Stimulated activated naive CD8-positive, alpha-beta T cell treated with anti-CD3 and anti-CD28 coated beads, Interleukin-15, amount 100 ng/mL, for 72 hours (primary cell): Measurements from ENCODE around the gene FOLR2.
"Not testable (repeated sequence)": the region's sequence is repeated elsewhere in the genome, so short reads cannot be mapped to it uniquely, and the experiment has no call there.

Source experiments
- ATAC-seq: fragments of 150-1000 bp; cut with Tn5 transposase; 2 replicates; pipeline ENCODE4 v1.10.0; 2021; ENCODE audit warnings: mild to moderate bottlenecking, moderate library complexity
- DNase-seq, 2 donors: peaks; one replicate each; pipeline ENCODE4 v3.0.0; 2021 to 2022
- H3K27ac Mint-ChIP-seq, 2 donors: one replicate each; pipeline ENCODE4 v1.8.0; 2022; ENCODE audit warnings: mild to moderate bottlenecking in 2 of 2, mixed read lengths in 2 of 2, moderate library complexity in 2 of 2
- H3K27me3 Mint-ChIP-seq: one replicate; pipeline ENCODE4 v1.8.0; 2022; ENCODE audit warnings: mixed read lengths
- H3K4me1 Mint-ChIP-seq: one replicate; pipeline ENCODE4 v1.8.0; 2022; ENCODE audit warnings: mild to moderate bottlenecking, mixed read lengths
- H3K4me3 Mint-ChIP-seq, 2 donors: one replicate each; pipeline ENCODE4 v1.8.0; 2022; ENCODE audit warnings: mild to moderate bottlenecking in 2 of 2, mixed read lengths in 2 of 2, moderate library complexity in 1 of 2
- H3K9me3 Mint-ChIP-seq, 2 donors: one replicate each; pipeline ENCODE4 v1.8.0; 2022; ENCODE audit warnings: mixed read lengths in 2 of 2

The FOLR2 gene

DNA sequence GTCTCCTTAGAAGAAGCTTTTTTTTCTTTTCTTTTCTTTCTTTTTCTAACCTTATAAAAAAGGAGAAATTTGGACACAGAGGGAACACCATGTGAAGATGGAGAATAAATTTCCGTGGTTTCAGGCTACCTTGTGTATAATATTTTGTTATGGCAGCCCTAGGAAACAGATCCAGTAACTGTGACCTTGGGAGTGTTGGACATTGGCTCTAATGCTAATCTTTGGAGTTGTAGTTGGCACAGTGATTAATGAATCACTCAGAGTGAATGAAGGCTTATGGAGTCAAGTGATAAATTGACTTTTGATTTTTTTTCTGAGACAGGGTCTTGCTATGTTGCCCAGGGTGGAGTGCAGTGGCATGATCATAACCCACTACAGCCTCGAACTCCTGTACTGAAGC lies 42.9 kb downstream of the FOLR2 start:
- ATAC-seq = no peak
- H3K27ac Mint-ChIP-seq = no peak overlapping the region

DNA sequence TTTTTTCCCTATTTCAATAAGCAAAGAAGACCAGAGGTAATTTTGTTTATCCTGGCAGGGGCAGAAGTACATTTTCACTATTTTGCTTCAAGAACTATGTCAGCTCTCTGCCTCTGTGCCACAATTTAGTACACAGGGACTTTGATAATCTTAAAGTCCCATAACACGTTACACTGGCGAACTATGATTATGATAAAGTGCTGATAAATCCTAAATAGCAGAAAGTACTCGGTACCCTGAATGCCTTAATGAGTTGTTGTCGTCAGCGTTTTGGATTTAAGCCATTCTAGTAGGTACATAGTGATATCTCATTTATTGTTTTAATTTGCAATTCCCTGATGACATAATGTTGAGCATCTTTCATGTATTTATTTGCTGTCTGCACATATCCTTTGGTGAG lies 44.0 kb downstream of the FOLR2 start:
- peaks cover 27% of the 10 kb centered on the region for H3K27me3 Mint-ChIP-seq
- H3K4me3 Mint-ChIP-seq = no peak overlapping the region
- no peak overlapping the region for H3K27ac Mint-ChIP-seq
- H3K4me1 Mint-ChIP-seq = peaks cover 10% of the 10 kb centered on the region
- H3K9me3 Mint-ChIP-seq = peaks cover 0 to 5% of the 10 kb centered on the region in 2 donors
- no peak for DNase-seq
- no peak for ATAC-seq

More for the DNA sequence above, 42.9 kb downstream of the FOLR2 start:
- Mint-ChIP-seq H3K4me1 (peaks cover 10% of the 10 kb centered on the region), H3K9me3 (peaks cover 0 to 4% of the 10 kb centered on the region in 2 donors), H3K4me3 (no peak overlapping the region), H3K27me3 (peaks cover 23% of the 10 kb centered on the region)
- DNase-seq = no peak

DNA sequence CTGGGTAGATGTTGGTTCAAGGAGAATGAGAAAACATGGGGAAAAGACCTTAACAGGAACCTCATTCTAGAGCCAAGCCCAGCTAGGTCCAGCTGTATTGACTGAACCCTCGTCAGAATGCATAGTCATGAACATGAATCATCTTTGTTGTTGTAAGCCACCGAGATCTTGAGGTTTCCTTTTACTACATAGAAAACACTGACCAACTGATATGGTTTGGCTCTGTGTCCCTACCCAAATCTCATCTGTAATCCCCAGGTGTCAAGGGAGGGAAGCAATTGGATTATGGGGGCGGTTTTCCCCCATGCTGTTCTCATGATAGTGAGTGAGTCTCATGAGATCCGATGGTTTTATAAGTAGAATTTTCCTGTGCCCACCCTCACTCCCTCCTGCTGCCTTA lies 46.8 kb downstream of the FOLR2 start:
- ATAC-seq = no peak
- Mint-ChIP-seq H3K4me3 (no peak overlapping the region), H3K27ac (no peak overlapping the region), H3K4me1 (peaks cover 10% of the 10 kb centered on the region), H3K27me3 (peaks cover 33% of the 10 kb centered on the region), H3K9me3 (peaks cover 0 to 5% of the 10 kb centered on the region in 2 donors)
- no peak for DNase-seq

DNA sequence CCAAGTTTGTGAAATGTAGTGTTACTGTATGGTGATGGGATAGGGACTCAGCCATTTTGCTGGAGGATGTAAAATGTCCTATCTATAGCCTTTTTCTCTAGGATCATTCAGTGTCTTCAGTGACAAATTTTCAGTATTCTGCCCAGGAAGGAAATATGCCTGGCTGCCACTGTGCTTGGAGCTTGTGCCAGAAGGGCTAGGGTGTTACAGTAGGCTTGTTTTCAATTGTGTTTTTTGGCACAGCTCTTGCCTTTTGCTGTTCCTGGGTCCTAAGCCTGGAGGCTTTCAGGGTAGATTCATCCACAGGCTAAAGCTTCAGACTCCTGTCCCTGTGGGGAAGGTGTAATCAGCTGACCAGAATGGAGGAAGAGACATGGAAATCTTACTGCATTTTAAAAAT lies 49.4 kb downstream of the FOLR2 start:
- no peak for ATAC-seq
- no peak for DNase-seq
- no peak overlapping the region for H3K27ac Mint-ChIP-seq
- H3K4me3 Mint-ChIP-seq = no peak overlapping the region
- H3K4me1 Mint-ChIP-seq = peaks cover 25% of the 10 kb centered on the region
- peaks cover 48% of the 10 kb centered on the region for H3K27me3 Mint-ChIP-seq
- H3K9me3 Mint-ChIP-seq = peaks cover 0 to 5% of the 10 kb centered on the region in 2 donors

DNA sequence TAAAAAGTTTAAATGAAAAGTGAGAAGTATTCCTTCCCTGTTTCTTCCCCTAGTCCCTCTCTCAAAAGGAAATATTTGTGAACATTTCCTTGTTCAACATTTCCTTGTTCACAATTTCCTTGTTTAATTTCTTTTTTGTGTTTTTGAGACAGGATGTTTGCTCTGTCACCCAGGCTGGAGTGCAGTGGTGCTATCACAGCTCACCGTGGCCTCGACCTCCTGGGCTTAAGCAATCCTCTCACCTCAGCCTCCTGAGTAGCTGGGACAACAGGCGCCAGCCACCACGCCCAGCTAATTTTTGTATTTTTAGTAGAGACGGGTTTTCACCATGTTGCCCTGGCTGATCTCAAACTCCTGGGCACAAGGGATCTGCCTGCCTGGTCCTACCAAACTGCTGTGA lies 50.4 kb downstream of the FOLR2 start:
- Mint-ChIP-seq H3K4me1 (peaks cover 25% of the 10 kb centered on the region), H3K27me3 (peaks cover 48% of the 10 kb centered on the region)

DNA sequence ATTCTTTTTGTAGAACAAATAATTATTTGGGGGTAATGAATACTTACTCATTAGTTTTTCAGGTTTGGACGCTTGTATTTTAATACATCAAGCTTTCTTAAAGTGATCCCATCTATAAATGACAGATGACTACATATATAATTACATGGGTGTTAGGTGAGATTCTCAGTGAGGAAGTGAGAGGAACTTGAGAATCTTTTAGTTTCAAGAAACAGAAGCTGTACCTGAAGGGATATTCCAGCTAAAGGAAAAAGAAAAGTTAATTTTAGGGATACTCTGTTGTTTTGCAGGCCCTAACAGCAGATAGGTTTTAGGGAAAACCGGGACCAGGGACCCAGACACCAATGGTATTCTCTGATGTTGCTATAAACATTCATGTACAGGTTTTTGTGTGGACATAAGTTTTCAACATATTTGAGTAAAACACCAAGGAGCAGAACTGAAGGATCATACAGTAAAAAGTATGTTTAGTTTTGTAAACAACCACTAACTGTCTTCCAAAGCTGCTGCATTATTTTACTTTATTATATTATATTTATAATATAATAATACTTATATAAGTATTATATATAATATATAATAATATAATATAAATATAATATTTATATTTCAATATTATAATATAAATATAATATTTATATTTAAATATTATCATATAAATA lies 51.5 kb downstream of the FOLR2 start:
- H3K4me3 Mint-ChIP-seq = no peak overlapping the region
- peaks cover 17% of the 10 kb centered on the region for H3K4me1 Mint-ChIP-seq
- ATAC-seq = no peak
- no peak overlapping the region for H3K27ac Mint-ChIP-seq
- peaks cover 41% of the 10 kb centered on the region for H3K27me3 Mint-ChIP-seq
- DNase-seq = no peak
- peaks cover 0 to 5% of the 10 kb centered on the region in 2 donors for H3K9me3 Mint-ChIP-seq

More for the DNA sequence above, 50.4 kb downstream of the FOLR2 start:
- DNase-seq, H3K4me3 Mint-ChIP-seq, ATAC-seq, H3K9me3 Mint-ChIP-seq, H3K27ac Mint-ChIP-seq: not testable (repeated sequence)
